Measurements from ENCODE around the gene LRP5. TPM values are rescaled to one million over a fixed set of nuclear protein-coding genes. Genes with fewer than 3 reads are reported as not detected.
"Not testable (repeated sequence)": the region's sequence is repeated elsewhere in the genome, so short reads cannot be mapped to it uniquely, and the experiment has no call there.

The LRP5 gene
- total RNA-seq, 1 experiment from 2014 or later: 27.8 TPM

DNA sequence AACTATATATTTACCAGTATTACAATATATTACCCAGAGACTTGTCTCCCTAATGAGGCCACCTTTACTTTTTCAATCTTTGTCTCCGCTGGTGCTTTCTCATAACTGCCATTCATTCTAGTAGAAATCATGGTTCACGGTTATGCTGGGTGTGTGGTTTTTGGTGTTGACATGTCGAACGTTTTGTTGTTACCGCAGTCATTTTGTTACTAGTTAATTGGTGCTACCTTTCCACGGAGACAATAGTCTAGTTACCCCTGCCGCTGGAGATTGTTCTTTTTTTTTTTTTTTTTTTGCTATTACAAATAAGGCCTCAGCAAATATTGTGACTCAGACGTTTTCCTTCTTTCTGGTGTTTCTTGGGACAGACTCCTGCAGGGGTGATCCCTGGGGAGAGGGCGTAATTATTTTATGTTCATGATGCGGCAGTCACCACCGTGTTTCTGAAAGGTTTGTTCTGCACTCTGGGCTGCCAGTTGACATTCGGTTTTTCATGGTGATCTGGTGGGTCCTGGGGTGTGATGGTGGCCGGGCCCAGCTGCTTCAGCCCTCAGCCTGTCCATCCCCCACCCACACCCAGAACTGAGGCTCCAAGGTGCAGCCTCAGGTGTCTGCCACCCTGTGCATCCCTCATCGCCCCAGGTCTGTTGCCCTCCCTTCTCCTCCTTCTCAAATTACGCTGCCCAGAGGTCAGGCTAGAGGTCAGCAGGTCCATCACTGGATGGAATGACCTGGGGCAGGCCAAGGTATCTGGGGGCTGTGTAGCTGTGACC lies 28.6 kb downstream of the LRP5 start:
- DNase-seq (ENCODE audit: low spot score): no peak
- in situ Hi-C loops (cut with HindIII; ENCODE audit: low sequenced_read_pairs): no loop called here

DNA sequence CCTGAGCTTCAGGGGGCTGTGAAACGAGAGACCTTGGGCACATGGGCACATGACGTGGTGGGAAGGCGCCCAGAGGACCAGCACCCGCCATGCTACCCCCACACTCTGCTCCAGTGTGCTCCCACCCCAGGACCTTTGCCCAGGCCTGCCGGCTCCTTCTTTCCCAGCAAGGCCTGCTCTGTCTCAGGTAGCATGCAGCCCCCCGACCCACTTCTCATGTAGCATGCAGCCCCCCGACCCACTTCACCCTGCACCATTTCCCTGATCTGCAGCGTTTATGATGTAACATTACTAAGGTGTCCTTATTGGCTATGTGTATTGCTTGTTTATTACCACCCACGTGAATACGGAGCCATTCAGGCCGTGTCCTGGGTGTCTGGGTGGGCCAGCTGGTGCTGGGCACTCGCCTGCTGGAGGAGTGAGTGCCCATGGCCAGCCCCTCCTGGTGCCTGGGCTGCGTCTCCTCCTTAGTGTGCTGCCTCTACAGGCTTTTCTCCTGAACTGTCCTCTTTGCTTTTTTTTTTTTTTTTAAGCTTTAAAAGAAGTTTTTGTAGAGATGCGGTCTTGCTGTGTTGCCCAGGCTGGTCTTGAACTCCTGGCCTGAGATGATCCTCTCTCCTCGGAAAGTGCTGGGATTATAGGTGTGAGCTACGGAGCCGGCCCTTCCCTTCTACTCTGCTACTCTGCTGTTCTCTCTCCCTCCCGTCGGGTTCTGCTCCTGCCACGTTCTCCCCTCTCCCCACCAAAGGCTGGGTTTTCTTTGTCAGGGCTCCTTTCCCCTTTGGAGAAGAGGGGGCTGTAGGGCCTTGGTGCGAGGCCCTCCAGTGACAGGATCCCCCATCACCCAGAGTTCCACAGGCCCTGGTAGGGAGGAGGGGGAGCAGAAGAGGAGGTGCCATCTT lies 29.4 kb downstream of the LRP5 start:
- DNase-seq (ENCODE audit: low spot score): no peak
- in situ Hi-C loops (cut with HindIII; ENCODE audit: low sequenced_read_pairs): no loop called here

DNA sequence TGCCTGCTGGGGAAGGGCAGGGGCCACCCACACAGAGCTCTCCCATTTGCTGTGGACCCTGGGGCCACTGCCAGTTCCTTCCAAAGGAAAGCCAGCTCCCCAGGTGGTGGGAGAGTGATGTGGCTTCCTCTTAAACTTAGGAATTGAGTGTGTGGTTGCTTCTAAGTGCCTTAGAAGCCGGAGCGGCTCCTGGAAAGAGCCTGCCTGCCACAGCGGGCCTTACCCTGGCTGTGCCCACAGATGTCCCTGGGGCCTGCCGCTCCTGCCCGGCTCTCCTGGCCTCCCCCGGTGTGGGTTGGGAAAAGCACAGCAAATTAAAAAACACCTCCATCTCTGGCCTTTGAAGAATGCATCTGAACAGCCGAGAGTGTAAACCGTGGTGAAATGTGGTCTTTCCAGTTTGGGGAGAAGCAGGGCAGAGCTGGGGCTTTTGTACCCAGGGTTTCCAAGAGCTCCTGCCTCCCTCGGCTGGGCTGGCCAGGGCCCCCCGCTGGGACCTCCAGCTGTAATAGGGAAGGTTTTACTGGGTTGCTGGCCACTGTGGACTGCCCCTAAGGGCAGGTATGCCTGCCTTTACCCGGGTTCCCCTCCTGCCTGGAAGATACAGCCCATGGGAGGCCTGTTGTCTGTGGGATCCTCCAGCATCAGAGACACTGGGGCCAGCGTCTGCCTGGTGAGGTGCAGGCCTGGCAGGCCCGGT lies 30.2 kb downstream of the LRP5 start:
- in situ Hi-C loops (cut with HindIII; ENCODE audit: low sequenced_read_pairs): no loop called here
- DNase-seq (ENCODE audit: low spot score): no peak

DNA sequence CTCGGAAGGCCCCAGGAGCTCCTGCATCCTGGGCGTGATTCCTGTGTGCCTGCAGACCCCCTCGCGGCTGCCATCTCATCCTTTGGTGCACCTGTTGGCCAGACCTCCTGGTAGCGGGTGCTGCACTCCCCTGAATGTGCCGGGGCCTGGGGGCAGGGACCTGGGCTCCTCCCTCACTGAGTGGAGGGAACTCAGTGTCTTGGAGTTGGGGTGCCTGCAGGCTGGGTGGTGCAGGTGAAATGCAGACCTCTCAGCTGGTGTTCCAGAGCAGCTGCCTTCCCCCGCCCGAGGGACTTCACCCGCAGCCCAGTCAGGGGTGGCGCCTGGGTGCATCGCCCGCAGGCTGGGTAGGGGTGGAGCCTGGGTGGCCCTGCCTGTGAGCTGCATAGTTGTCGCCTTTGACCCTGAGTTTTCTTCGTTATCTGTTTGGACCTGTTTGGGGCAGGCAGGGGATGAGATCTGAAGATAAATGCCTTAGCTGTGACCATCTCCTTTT lies 31.4 kb downstream of the LRP5 start:
- DNase-seq (ENCODE audit: low spot score): no peak

DNA sequence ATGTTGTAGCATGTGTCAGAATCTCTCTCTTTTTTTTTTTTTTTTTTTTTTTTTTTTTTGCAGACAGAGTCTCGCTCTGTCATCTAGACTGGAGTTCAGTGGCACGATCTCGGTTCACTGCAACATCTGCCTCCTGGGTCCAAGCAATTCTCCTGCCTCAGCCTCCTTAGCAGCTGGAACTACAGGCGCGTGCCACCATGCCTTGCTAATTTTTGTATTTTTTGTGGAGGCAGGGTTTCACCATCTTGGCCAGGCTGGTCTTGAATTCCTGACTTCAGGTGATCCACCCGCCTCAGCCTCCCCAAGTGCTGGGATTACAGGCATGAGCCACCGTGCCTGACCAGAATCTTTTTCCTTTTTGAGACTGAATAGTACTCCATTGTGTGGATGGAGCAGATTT lies 32.4 kb downstream of the LRP5 start:
- in situ Hi-C loops (cut with HindIII; ENCODE audit: low sequenced_read_pairs); DNase-seq (ENCODE audit: low spot score): not testable (repeated sequence)

More for the DNA sequence above, 31.4 kb downstream of the LRP5 start:
- in situ Hi-C loops (cut with HindIII; ENCODE audit: low sequenced_read_pairs): no loop called here

DNA sequence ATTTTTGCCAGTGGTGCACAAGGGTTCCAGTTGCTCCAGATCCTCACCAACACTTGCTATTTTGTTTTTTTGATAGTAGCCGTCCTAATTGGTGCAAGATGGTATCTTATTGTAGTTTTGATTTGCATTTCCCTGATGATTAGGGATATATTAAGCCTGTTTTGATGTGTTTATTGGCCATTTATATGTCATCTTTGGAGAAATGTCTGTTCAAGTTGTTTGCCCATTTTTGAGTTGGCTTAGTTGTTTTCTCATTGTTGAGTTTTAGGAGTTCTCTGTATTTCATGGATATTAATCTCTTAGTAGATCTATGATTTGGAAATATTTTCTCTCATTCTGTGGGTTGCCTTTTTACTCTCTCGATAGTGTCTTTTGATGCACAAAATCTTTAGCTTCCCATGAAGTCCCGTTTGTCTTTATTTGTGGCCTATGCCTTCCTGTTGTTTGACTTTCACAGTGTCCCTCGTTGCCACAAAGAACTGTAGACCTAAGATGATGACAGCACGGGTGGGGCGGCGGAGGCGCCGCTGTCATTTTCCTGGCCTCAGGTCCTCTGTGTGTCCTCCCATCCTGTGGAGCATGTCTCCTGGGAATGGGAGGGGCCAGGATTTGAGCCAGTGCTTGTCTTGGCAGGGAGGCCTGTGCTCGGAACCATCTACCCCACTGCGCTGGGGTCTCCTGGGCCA lies 33.5 kb downstream of the LRP5 start:
- DNase-seq (ENCODE audit: low spot score): no peak
- in situ Hi-C loops (cut with HindIII; ENCODE audit: low sequenced_read_pairs): no loop called here

DNA sequence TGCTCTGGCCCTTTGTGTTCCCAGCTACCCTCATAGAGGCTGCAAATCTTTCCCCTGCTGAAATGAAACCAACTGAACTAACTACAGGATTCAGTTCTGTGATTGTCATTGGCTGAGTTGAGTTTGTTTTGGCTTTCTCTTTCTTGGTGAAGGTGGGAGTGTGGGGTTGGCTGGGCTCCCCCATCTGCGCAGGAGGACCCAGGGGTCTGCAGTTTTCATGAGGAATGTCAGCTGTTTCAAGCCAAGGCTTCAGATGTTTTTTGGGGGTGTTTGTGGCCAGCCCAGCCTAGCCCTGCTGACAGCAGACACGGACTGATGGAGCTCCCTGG lies 34.0 kb downstream of the LRP5 start:
- DNase-seq (ENCODE audit: low spot score): no peak
- in situ Hi-C loops (cut with HindIII; ENCODE audit: low sequenced_read_pairs): no loop called here

DNA sequence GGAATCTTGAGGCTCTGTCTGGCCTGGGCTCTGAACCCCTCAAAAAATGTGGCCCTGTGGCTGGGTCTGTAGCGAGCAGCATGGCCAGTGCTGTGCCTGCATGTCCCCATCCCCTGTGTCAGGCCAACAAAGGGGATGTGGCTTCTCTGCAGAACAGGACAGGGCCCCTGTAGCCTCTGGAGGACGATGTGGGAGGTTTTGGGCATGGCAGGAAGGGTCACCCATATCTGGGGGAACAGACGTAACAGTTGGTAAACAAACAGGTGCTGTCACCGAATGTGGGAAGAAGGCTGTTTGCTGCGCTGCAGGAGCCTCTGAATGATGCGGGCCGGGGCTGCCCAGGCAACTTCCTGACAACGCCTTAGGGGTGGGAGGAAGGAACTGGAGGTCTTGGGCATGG lies 35.0 kb downstream of the LRP5 start:
- in situ Hi-C loops (cut with HindIII; ENCODE audit: low sequenced_read_pairs): no loop called here
- no peak for DNase-seq (ENCODE audit: low spot score)

DNA sequence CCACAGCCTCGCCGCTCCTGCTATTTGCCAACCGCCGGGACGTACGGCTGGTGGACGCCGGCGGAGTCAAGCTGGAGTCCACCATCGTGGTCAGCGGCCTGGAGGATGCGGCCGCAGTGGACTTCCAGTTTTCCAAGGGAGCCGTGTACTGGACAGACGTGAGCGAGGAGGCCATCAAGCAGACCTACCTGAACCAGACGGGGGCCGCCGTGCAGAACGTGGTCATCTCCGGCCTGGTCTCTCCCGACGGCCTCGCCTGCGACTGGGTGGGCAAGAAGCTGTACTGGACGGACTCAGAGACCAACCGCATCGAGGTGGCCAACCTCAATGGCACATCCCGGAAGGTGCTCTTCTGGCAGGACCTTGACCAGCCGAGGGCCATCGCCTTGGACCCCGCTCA lies 35.5 kb downstream of the LRP5 start:
- in situ Hi-C loops (cut with HindIII; ENCODE audit: low sequenced_read_pairs): no loop called here
- no peak for DNase-seq (ENCODE audit: low spot score)

DNA sequence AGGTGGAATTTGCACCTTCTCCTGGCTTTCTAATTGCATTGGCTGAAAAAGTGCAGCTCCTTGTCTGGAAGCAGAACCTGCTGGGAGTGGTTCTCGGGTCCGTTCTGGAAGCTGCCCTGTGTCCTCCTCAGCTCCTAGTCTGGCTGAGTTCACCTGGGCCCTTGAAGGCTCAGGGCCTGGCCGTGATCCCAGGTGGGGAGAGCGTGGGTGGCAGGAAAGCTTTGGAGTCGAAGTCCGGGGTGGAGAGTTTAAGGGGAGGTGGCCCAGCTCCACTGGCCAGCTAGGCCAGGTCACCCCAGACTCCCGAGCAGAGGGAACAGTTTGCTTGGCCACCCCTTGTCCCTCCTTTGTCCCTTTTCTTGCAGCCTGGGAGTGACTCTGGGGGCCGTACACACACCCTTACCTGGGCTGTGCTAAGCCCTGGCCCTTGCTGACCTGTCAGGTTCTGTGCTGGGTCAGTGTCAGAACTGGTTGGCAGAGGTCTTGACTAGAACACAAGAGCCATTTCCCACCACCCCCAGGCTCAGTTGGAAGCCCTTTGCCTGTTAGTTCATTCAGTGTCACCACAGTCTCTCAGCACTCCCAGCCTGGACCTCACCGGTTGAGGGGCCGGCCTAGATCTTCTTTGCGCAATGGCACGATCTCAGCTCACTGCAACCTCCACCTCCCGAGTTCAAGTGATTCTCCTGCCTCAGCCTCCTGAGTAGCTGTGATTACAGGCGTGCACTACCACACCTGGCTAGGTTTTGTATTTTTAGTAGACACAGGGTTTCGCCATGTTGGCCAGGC lies 37.3 kb downstream of the LRP5 start:
- in situ Hi-C loops (cut with HindIII; ENCODE audit: low sequenced_read_pairs): no loop called here
- DNase-seq (ENCODE audit: low spot score): no peak

DNA sequence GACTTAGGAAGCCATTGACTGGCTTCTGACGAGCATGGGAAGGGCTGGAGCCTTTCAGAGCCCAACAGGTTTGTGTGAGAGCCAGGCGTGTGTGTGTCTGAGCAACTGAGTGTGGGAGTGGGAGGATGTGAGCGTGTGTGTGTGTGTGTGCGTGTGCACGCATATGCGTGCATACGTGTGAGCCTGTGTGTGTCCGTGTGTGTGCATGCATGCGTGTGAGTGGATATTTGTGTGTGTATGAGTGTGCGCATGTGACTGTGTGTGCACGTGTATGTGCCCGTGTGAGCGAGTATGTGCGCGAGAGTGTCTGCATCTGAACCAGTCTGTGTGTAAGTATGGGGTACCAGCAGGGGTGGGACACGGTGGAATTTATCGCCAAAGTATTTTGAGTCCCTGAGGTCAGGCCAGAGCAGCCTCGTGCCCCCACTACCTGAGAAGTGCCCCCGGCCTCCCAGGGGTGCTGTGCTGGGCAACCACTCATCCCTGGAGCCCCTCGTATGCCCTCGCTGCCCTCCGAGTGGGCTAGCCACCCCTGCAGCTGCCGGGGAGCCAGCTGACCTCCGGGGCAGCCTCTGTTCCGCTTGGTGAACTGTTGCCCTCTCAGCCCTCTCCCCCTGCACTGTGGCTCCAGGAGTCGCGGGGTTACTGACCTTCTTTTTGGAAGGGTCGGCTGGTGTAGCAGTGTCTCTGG lies 38.5 kb downstream of the LRP5 start:
- no peak for DNase-seq (ENCODE audit: low spot score)
- in situ Hi-C loops (cut with HindIII; ENCODE audit: low sequenced_read_pairs): no loop called here

DNA sequence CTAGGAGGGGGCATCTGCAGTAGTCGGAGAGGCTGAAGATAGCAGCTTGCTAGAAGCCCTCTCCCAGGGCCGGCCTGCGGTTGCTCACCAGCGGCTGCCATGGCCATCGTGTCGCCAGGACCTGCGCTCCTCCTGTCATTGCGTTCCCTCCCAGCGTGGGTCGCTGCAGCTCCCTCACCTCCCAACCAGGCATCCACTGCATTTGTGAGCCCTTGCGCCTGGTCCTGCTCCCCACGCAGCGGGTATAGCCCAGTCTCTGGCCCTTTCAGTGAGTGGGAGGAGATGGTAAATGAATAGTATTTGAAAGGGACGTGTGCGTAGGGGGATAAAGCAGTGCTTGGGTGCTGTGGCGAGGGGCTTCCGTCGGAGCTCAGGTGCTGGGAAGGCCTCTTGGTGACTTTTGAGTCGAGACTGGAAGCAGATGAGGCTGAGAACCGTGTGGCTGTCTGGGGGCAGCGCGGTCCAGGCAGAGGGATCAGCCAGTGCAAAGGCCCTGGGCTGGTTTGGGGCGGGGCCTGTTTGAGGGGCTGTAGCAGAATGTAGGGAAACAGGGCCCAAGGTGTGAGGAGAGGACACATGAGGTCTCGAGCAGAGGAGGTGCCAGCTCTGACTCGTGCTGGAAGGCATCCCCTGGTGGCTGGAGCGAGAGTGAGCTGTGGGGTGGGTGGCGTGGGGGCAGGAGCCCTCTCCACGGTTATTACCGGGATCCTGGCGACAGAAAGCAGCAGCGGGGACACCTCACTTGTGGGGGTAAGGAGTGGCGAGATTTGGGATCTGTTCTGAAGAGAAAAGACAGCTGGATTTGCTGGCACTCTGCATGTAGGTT lies 39.3 kb downstream of the LRP5 start:
- in situ Hi-C loops (cut with HindIII; ENCODE audit: low sequenced_read_pairs): no loop called here
- DNase-seq (ENCODE audit: low spot score): no peak

DNA sequence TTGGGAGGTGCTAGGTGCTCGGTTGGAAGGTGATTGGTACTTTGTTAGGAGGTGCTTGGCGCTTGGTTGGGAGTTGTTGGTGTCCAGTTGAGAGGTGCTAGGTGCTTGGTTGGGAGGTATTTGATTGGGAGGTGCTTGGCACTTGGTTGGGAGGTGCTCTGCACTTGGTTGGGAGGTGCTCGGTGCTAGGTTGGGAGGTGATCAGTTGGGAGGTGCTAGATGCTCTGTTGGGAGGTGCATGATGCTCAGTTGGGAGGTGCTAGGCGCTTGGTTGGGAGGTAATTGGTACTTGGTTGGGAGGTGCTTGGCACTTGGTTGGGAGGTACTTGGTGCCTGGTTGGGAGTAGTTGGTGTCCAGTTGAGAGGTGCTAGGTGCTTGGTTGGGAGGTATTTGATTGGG lies 40.2 kb downstream of the LRP5 start:
- in situ Hi-C loops (cut with HindIII; ENCODE audit: low sequenced_read_pairs): no loop called here
- DNase-seq (ENCODE audit: low spot score): no peak

DNA sequence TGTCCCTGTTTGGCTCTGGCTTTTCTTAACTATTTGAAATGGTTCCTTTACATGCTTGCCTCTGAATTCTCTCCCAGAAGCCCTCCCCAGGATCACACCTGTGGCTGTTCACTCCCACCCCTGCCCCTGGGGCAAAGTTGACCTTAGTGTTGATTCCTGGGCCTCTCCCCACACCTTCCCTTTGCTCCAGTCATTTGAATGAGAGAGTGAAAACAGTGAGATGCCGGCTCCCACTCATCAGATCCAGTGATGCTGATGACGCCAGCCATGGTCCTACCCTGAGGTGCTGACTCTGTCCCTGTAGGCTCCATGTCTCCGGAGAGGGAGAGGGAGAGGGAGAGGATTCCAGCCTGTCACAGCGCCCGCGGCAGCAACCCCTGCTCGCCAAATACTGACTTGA lies 40.7 kb downstream of the LRP5 start:
- in situ Hi-C loops (cut with HindIII; ENCODE audit: low sequenced_read_pairs): no loop called here
- no peak for DNase-seq (ENCODE audit: low spot score)

DNA sequence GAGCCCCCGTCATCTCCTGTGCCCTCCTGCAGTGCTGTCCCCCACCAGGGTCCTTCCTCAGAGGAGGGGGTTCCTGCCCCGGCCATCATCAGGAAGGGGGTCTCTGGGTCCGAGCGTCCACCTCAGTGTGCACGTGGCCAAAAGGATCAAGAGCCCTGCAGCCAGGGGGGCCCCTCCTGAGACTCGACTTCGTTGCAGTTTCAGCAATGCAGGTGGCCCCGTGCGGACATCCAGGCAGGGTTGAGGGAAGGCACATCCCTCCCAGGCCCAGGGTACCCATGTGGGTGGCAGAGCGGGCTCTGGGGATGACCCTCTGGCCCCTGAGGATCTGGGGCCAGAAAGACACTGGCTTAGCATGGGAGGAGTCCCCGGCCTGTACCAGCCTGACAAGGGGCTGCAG lies 41.3 kb downstream of the LRP5 start:
- DNase-seq (ENCODE audit: low spot score): no peak
- in situ Hi-C loops (cut with HindIII; ENCODE audit: low sequenced_read_pairs): no loop called here

DNA sequence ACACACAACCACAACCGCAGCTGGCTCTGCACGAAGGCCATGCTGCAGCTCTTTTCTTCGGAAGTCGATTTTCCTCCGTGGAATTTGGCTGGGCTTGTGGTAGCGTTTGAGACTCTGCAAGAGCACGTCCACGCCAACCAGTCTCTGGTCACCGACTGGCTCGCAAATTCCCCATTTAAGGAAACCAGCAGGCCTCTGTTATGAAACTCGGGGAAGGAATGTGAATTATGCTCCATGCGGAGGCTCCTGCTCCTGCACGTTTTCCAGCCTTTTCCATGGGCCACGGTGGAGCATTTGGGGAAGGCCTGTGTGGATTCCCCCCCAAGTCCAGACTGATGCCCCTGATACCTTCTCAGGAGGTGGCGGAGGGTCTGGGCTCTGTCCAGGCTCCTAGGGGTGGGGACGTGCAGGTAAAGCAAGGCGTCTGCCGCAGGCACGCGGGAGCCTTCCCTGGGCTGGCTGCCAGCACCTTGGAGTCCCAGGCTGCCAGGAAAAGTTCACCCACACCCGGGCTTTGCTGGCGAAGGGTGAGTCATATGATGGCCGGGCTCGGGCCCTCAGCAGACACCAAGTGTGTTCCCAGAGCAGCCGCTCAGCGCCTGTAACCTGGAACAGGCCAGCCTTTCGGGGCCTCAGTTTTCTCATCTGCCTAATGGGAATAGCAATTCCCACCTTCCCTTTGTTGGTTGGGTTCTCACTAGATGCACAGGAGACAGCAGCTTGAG lies 41.9 kb downstream of the LRP5 start:
- in situ Hi-C loops (cut with HindIII; ENCODE audit: low sequenced_read_pairs): no loop called here
- DNase-seq (ENCODE audit: low spot score): no peak

DNA sequence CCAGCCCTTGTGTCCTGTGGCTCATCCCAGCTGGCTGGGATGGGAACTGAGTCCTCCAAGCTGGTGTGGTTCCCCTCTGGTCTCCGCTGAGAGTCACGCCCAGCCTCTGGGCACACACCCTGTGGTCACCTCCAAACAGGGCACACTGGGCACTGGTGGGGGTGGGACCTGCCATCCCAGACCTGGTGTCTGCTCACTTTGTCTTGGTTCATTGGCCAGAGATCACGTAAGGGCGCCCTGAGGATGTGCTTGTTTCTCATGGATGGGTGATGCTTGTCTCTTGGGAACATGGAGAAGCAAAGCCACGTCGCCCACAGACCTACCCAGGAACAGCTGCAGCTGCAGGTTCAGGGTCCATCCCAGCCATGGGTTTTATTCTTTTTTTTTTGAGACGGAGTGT lies 43.1 kb downstream of the LRP5 start:
- in situ Hi-C loops (cut with HindIII; ENCODE audit: low sequenced_read_pairs): no loop called here
- no peak for DNase-seq (ENCODE audit: low spot score)
